ENCODE results near the gene TMEM269.

GRCh38 chr1:42806593-42806992, 21.8 kb downstream of the TMEM269 start:
- TF ChIP-seq GATA2 (IDR thresholded peaks at IDR 0.05; ENCODE audit: low read depth, low read length) (no peak), GATA3 (IDR thresholded peaks at IDR 0.05; ENCODE audit: low read depth, low read length) (no peak)

Data from SH-SY5Y (cell line).